Stimulated activated CD4-positive, alpha-beta T cell treated with anti-CD3 and anti-CD28 coated beads, Interleukin-15, amount 100 ng/mL, for 48 hours (primary cell): ENCODE data around the gene PDPN.

ENCODE experiments used
- DNase-seq, 2 donors: peaks; one replicate each; pipeline ENCODE4 v3.0.0-alpha.2; 2020; ENCODE audit warnings: low read depth in 2 of 2

Gene PDPN

DNA sequence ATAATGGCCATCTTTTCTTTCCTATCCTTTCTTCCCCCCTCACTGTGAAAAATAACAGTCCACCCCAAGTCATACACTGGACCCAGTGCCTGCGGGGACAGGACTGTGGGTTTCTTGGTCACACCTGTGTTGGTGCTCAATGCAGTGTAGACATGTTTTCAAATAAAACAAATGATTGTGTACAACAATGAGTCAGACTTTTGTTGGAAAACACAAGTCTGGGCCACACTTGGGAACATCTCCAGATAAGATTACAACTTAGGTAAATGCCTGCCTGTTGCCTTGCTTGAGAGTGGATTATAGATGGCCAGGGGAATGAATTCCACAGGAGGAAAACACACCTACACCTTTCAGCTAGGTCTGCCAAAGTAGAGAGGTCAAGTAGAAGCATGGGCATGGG, 34.1 kb downstream of the PDPN start:
- DNase-seq: no peak

DNA sequence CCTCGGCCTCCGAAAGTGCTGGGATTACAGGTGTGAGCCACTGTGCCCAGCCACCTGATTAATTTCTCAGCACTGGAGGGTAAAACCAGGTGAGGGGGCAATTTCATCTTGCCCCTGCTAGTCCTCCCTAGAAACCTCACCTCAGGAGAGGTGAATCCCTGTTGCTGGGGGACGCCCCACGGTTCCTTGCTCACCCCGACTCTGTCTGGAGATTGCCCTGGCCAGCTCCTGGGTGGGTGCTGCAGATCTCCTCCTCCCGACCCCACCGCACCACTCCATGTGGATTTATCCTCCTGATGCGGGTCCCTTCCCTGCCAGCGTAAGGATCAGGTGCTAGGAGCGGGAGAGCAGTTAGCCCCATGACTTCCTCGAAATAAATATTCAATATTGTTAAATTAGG, 34.9 kb downstream of the PDPN start:
- no peak for DNase-seq

- no peak for DNase-seq
These were observed 36.3 kb downstream of the PDPN start for GRCh38 chr1:13619909-13620308.

- no peak for DNase-seq
These were observed 37.2 kb downstream of the PDPN start for GRCh38 chr1:13620825-13621224.

DNA sequence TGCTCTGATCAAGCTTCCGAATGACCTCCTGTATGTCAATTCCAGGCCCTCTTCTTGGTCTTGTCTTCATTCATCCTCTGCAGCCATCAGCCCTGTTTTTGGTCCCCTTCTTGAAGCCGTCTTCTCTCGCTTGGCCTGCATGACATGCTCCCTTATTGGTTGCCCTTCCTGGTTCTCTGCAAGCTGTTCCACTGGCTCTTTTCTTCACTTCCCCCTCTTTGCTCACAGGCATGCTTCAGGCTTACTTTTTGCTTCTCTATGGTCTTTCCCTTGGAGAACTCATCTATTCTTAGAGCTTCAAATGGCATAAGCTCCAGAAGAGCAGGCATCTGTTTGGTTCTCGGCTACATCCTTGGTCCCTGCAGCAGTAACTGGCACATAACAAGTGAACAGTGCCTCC, 38.8 kb downstream of the PDPN start:
- no peak for DNase-seq

- DNase-seq: no peak
These were observed 39.5 kb downstream of the PDPN start for GRCh38 chr1:13623021-13623637.

DNA sequence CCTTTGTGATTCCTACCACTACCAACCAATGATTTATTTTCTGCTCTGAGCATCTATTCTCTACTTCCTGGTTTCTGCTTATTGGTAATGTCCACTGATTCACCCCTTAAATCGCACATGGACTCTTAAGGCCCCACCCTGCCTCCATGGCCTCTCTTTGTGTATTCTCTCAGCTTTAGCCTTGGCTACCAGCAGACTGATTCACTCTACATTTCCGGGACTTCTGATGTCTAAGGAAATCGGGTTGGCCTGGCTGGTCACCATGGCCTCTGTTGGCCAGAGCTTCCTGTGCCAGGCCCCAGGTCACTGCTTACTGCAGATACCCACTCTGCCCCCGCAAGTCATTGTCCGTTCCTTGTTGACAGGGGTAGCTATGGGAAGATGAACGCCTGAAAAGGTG, 40.9 kb downstream of the PDPN start:
- no peak for DNase-seq

DNA sequence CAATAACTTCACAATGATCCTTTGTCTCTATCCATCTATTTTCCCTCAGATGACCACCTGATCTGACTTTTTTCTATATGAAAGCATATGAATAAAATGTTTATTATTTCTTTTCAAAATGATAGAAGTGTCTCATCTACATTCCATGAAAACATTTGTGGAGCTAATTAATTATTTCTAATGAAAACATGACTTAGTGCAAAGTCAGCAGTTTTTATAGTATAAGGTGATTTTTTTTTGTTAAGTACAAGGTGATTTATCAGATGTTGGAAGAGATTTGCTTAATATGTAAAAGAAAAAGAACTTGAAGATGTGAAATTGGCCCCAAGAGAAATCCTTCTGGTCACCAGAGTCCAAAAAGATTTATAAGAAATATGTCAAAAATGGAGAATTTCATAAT, 43.5 kb downstream of the PDPN start:
- DNase-seq: no peak

GRCh38 chr1:13628218-13628617, 44.6 kb downstream of the PDPN start:
- DNase-seq: no peak

DNA sequence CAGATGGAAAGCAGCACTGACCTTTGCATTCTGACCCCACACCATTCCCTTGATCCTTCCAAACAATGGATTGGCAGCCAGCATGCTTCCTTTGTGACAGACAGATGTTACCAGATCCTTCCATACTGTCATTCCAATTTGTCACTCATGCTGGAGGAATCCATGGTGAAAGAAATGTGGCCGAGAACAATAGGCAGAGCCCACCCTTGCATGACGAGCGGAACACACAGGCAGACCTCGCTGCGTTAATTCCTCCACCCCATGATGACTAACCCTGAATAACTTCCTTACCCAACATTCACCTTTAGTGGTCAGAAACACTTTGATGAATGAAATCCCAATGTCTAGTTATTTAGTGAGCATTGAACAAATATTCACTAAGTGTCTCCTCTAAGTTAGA, 45.1 kb downstream of the PDPN start:
- no peak for DNase-seq

DNA sequence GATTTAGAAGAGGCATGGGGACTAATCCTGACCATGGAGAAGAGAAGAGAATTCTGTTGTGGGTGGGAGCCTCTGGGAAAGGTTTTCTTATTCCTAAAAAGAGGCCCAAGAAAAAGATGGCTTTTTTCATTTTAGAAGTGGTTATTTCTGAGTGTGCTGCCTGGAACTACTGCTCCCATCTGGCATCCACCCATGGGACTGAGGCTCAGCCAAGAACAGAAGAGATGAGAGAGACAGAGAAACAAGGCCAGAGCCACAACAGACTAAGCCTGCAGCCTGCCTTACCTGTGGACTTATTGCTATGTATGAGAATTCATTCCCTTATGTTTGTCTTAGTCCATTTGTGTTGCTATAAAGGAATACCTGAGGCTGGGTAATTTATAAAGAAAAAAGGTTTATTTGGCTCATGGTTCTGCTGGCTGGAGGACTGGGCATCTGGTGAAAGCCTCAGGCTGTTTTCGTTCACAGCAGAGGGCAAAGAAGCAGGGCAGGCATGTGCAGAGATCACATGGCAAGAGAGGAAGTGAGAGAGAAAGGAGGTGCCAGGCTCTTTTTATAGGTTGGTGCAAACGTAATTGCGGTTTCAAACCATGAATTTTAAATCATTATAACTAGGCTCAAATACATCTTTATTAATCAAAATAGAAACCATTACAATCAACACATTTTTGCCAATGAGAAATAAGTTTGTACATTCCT, 58.8 kb downstream of the PDPN start:
- no peak for DNase-seq

GRCh38 chr1:13643017-13643416, 59.4 kb downstream of the PDPN start:
- DNase-seq: no peak

GRCh38 chr1:13646521-13646920, 62.9 kb downstream of the PDPN start:
- no peak for DNase-seq

GRCh38 chr1:13651279-13651678, 67.6 kb downstream of the PDPN start:
- no peak for DNase-seq

- DNase-seq: no peak
These were observed 68.6 kb downstream of the PDPN start for GRCh38 chr1:13652238-13652637.

DNA sequence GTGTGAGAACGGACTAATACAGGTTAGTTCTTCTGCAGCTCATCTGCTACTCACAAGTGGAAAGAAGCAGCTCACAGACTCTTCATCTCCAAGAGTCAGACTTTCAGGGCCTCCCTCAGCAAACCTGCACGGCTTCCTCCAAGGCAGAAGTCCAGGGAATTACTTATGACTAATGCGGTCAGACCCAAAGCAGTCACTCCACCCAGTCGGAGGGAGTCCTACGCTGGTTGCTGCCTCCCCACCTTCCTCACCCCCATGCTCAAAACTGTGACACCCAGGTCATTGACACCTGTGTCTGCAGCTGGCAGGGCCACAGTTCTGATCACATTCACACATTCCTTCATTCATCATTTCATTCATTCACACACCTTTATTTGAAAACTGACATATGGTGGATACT, 77.9 kb downstream of the PDPN start:
- no peak for DNase-seq

DNA sequence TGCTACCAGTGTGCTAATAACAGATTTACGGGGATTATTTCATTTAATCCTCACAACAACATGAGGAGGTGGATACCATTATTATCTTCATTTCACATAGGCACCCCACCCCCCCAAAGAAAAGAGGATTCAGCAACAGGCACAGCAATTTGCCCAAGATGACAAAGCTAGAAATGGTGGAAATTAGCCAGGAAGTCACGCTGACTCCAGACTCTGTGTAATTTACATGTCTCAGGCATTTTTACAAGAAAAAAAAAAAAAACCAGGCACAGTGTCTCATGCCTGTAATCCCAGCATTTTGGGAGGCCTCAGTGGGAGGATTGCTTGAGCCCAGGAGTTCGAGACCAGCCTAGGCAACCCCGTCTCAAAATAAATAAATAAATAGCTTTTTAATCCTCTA, 78.9 kb downstream of the PDPN start:
- no peak for DNase-seq

- DNase-seq: no peak
These were observed 80.3 kb downstream of the PDPN start for GRCh38 chr1:13663969-13664368.

- DNase-seq: no peak
These were observed 80.8 kb downstream of the PDPN start for GRCh38 chr1:13664451-13664850.

DNA sequence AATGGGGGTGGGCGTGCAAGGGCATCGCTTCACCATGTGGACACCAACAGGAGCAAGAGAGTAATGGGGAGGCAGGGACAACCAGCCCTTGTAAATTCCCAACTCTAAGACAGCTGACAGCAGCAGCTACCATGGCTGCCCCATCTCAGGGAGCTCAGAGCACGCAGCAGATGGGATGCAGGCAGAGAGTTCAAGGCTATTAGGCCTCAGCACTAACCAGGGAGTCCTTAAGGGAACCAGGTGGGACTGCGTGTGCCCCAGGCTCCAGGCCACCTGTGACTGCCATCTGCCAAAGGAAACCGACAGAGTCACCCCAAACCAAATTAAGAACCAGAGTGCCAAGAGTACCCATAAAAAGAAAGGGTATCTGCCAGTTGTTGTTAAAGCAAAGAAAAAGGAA, 82.7 kb downstream of the PDPN start:
- DNase-seq: no peak
